SK-N-MC (cell line): ENCODE measurements around the gene SEMA4D.

ENCODE experiments used
- EZH2 ChIP-seq: fragments of 200-600 bp; sonication (generic); IDR thresholded peaks from one replicate; pipeline ENCODE4 v1.6.1; 2017; ENCODE audit warnings: antibody characterized with exemption
- FOXP2 ChIP-seq: optimal IDR thresholded peaks from 2 replicates; pipeline ENCODE3; 2011; ENCODE audit warnings: mild to moderate bottlenecking, moderate library complexity; ENCODE audit not compliant: insufficient read depth; ENCODE audit errors: extremely low read length, control extremely low read depth
- POLR2AphosphoS5 ChIP-seq: IDR thresholded peaks from 2 replicates; pipeline ENCODE4 v1.6.1; 2012; ENCODE audit warnings: mild to moderate bottlenecking, low read depth, low read length, borderline replicate concordance

- TF ChIP-seq POLR2AphosphoS5 = no peak
- no peak for TF ChIP-seq EZH2
- TF ChIP-seq FOXP2 = no peak
These were observed 37.5 kb upstream of the SEMA4D start for GRCh38 chr9:89535461-89535860.
